Stomach (tissue), 9 donors: ENCODE measurements around the gene AFAP1. TPM values are rescaled to one million over a fixed set of nuclear protein-coding genes. Genes with fewer than 3 reads are reported as not detected.

ENCODE experiments used
- DNase-seq, 2 donors: peaks; one replicate each; pipeline versions ENCODE4 v3.0.0 to v3.0.0-alpha.2; 2013 to 2019
- H3K27ac ChIP-seq, 5 donors: fragments of 200-600 bp in 4 of 5; sonication (generic) in 4 of 5; one replicate each; pipeline ENCODE4 v1.5.1; 2013 to 2019; ENCODE audit warnings: mild to moderate bottlenecking in 1 of 5, moderate library complexity in 1 of 5
- H3K27me3 ChIP-seq, 3 donors: fragments of 200-600 bp; sonication (generic); one replicate each; pipeline ENCODE4 v1.5.1; 2017 to 2019; ENCODE audit warnings: mixed run types in 1 of 3
- H3K36me3 ChIP-seq, 4 donors: fragments of 200-600 bp; sonication (generic); 1 replicate in 3 of 4; 2 replicates in 1 of 4; pipeline ENCODE4 v1.5.1; 2016 to 2019
- H3K4me1 ChIP-seq, 4 donors: fragments of 200-600 bp; sonication (generic); one replicate each; pipeline ENCODE4 v1.5.1; 2016 to 2019
- H3K4me3 ChIP-seq, 4 donors: fragments of 200-600 bp; sonication (generic) in 3 of 4; one replicate each; pipeline ENCODE4 v1.5.1; 2016 to 2019; ENCODE audit warnings: mild to moderate bottlenecking in 1 of 4
- H3K9me3 ChIP-seq, 4 donors: fragments of 200-600 bp; sonication (generic); one replicate each; pipeline ENCODE4 v1.5.1; 2016 to 2019
- EP300 ChIP-seq: sonication (generic); formaldehyde crosslinking; IDR thresholded peaks from one replicate; pipeline ENCODE4 v1.6.1; 2017; ENCODE audit warnings: antibody characterized with exemption
- POLR2A ChIP-seq, 4 donors: fragments of 450-650 bp; IDR thresholded peaks; one replicate each; pipeline ENCODE4 v1.6.1; 2016; ENCODE audit warnings: antibody characterized with exemption in 4 of 4, control low read depth in 2 of 4, mild to moderate bottlenecking in 1 of 4, moderate library complexity in 1 of 4
- POLR2AphosphoS5 ChIP-seq, 3 donors: sonication (generic); formaldehyde crosslinking; IDR thresholded peaks; one replicate each; pipeline ENCODE4 v1.6.1; 2016; ENCODE audit warnings: antibody characterized with exemption in 3 of 3
- WGBS, 5 donors: extraction: QIAGEN DNeasy Blood & Tissue Kit in 3 of 5; methylation state at CpG; one replicate each; pipeline versions ENCODE4 v1.1.5 to v1.1.7; 2013 to 2018; 5-methylcytosine and 5-hydroxymethylcytosine counted together
- intact Hi-C: fragments of 100-400 bp; cut with DNase I; formaldehyde crosslinking; loops from one replicate; pipeline ENCODE4 v1.15.1; 2023; ENCODE audit warnings: low total_unique reads
- polyA plus RNA-seq, 3 donors: library from polyadenylated mRNA; stranded (reverse); fragments of 200-250 nt; gene quantifications; one replicate each; pipeline ENCODE4 v1.2.3, GENCODE V29; 2013
- total RNA-seq, 5 donors: library from RNA; depleted of rRNA; stranded (reverse); fragments of >200 nt; gene quantifications; one replicate each; pipeline versions ENCODE4 v1.1.0 to v1.2.3, GENCODE V29; 2014 to 2016
- TF ChIP-seq, protein P1 (sequence below), 7 experiments: fragments of 450-650 bp in 4 of 7; fragments of 200-600 bp in 3 of 7; sonication (generic) in 3 of 7; IDR thresholded peaks; one replicate each; pipeline ENCODE4 v1.5.1; 2016 to 2019; ENCODE audit warnings: antibody characterized with exemption in 7 of 7, control low read depth in 2 of 7, mild to moderate bottlenecking in 1 of 7
- donor health status: healthy with polysubstance abuse.
- donor health status: Bipolar disorder and iron deficiency.
- donor health status: healthy.

AFAP1 gene
- total and polyA plus RNA-seq, 8 donors: 4.1 to 88.9 (median 12.8) TPM

DNA sequence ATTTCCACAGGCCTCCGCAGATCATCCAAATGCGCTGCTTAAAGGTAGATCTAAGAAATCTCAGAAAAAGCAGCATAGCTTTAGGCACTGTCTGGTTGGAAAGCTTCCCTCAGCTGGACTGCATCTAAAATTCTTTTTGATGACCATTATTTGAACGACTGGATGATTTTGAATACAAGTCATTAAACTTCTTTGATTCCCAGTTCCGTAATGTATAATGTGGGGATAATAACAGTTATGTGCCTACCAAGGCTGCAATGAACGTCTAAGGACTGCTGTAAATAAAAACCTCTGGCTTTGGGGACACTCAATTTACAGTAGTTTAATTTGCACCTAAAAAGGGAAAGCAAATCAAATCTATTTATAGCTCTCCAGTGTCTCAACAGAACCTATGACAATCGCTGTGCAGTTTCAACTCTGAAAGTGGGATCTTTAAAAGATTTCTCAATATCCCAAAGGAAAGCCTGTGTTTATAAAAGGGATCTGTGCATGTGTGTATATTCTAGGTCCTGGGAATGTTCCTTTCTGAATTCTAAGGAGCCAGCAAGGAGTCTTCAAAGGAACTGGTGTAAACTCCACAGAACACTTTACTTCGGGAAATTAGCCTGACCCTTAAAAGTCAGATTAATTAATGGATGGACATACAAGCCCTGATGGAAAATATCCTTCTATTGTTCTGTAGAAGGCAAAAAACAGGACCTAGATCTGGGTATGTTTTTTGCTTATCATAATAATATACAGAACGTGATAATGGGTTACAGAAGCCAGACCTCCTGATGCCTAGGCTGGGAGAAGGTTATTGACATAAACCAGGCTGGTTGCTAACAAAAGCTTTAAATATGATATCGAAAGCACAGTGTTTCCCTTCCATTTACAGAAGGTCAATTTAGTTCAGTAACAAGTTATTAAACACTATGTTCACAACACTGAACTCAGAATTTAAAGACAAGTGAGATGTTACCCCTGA, 53.4 kb downstream of the AFAP1 start:
- H3K9me3 ChIP-seq: peaks cover 0 to 11% (median 8%) of the 10 kb centered on the region in 4 donors
- no peak for DNase-seq
- H3K4me3 ChIP-seq: no peak overlapping the region
- H3K27me3 ChIP-seq: no peaks in the 10 kb centered on the region
- intact Hi-C loops: no loop called here
- no peaks in the 10 kb centered on the region for H3K36me3 ChIP-seq
- H3K27ac ChIP-seq: peak overlapping the region in 4 of 5 donors; percentile 28 to 81 (median 62)
- peaks cover 0 to 45% (median 29%) of the 10 kb centered on the region in 4 donors for H3K4me1 ChIP-seq
- WGBS, 5 donors: 44 to 53% (median 48%) methylated on average over 9 of the region's 9 CpGs
- TF ChIP-seq POLR2A (IDR thresholded peaks at IDR 0.05) (no peak), EP300 (no peak), POLR2AphosphoS5 (IDR thresholded peaks at IDR 0.05) (no peak)
- TF ChIP-seq, protein P1, sequence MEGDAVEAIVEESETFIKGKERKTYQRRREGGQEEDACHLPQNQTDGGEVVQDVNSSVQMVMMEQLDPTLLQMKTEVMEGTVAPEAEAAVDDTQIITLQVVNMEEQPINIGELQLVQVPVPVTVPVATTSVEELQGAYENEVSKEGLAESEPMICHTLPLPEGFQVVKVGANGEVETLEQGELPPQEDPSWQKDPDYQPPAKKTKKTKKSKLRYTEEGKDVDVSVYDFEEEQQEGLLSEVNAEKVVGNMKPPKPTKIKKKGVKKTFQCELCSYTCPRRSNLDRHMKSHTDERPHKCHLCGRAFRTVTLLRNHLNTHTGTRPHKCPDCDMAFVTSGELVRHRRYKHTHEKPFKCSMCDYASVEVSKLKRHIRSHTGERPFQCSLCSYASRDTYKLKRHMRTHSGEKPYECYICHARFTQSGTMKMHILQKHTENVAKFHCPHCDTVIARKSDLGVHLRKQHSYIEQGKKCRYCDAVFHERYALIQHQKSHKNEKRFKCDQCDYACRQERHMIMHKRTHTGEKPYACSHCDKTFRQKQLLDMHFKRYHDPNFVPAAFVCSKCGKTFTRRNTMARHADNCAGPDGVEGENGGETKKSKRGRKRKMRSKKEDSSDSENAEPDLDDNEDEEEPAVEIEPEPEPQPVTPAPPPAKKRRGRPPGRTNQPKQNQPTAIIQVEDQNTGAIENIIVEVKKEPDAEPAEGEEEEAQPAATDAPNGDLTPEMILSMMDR (IDR thresholded peaks at IDR 0.05): no peak

DNA sequence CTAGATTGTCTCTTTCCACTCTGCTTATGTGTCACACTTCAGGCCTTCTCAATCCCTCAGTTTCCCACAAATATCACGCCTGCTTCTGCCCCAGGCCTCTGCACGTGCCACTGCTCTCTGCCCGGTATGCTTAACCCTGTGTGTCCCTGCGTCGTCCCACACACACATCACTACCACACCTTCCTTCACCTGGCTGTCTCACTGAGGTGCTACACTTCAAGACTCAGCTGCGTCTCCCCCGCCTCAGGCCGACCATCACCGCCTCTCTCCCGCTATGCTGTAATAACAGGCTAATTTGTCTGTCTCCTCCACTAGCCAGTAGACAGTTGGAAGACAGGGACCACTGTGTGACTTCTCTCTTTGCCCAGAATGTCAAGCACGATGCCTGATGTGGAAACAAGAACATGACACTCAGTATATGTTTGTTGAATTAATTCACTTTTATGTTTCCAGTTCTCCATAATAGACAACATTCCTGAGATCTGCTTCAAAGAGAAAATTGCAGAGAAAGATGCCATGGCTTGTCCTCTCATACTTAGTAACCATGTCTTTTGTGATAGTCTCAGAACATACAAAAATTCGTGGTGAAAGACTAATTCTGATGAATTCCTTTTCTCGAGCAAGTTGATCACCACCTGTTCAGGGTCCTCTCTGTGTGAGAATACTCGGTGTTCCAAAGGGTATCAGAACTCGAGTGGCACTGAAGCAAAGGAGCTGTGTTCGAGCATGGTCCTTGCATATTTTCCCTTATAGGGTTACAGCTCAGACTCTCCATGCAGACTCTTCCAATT, 54.2 kb downstream of the AFAP1 start:
- Histone ChIP-seq H3K36me3 (no peaks in the 10 kb centered on the region), H3K27ac (peak overlapping the region in 4 of 5 donors; percentile 28 to 81 (median 62)), H3K4me1 (peaks cover 0 to 45% (median 23%) of the 10 kb centered on the region in 4 donors), H3K27me3 (no peaks in the 10 kb centered on the region), H3K4me3 (no peak overlapping the region), H3K9me3 (peaks cover 0 to 11% (median 8%) of the 10 kb centered on the region in 4 donors)
- no peak for DNase-seq
- no peak for TF ChIP-seq EP300
- TF ChIP-seq POLR2AphosphoS5 (IDR thresholded peaks at IDR 0.05): no peak
- TF ChIP-seq POLR2A (IDR thresholded peaks at IDR 0.05): no peak
- TF ChIP-seq, protein P1 (IDR thresholded peaks at IDR 0.05): no peak
- 85 to 88% (median 88%) methylated on average over 16 of the region's 16 CpGs for WGBS, 5 donors
- intact Hi-C loops: no loop called here

DNA sequence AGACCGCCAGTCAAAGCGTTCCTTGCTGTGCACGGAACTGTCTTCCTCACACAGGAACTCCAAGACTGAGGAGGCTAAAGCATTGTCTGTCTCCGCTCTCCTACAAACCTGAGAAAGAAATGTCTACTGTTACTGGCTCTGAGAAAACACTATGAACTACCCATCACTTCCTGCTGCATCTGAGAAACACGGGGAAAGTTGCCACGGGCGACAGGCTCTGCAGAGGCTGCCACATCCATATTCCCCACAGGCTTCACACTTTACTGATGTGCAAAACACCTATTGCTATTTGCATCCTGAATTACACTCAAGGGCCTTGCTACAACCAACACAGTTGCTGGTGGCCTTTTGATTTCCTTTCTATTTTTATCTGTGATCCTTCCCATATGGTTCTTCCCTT, 59.0 kb downstream of the AFAP1 start:
- intact Hi-C loops: no loop called here
- 71 to 84% (median 80%) methylated on average over 7 of the region's 7 CpGs for WGBS, 5 donors
- H3K9me3 ChIP-seq: no peaks in the 10 kb centered on the region
- TF ChIP-seq POLR2A (IDR thresholded peaks at IDR 0.05) (no peak), POLR2AphosphoS5 (IDR thresholded peaks at IDR 0.05) (no peak), EP300 (no peak)
- TF ChIP-seq, protein P1 (IDR thresholded peaks at IDR 0.05): no peak
- H3K4me1 ChIP-seq: peaks cover 0 to 67% (median 33%) of the 10 kb centered on the region in 4 donors
- H3K4me3 ChIP-seq: no peak overlapping the region
- no peaks in the 10 kb centered on the region for H3K36me3 ChIP-seq
- peak overlapping the region in 2 of 5 donors; percentile 19 to 35 for H3K27ac ChIP-seq
- H3K27me3 ChIP-seq: no peaks in the 10 kb centered on the region
- no peak for DNase-seq

DNA sequence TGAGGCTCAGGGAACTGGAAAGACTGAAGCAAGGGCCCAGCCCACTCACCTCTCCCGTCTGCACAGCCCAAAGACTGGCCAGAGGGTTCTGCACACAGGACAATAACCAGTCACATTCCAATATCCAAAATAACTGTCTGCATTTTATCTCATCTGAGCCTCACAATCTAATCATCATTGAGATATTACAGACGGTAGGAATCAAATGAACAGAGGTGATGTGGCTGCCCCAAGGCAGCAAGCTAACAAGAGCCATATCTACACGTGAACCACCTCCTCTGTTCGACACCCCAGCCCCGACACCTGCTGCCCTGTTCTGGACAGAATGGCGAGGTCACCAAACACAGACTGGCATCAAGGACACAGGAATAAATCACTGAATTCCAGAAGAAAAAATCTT, 60.5 kb downstream of the AFAP1 start:
- intact Hi-C loops: no loop called here
- no peaks in the 10 kb centered on the region for H3K9me3 ChIP-seq
- no peaks in the 10 kb centered on the region for H3K36me3 ChIP-seq
- no peak for DNase-seq
- H3K27ac ChIP-seq: peak overlapping the region in 2 of 5 donors; percentile 15 to 63
- peaks cover 0 to 58% (median 29%) of the 10 kb centered on the region in 4 donors for H3K4me1 ChIP-seq
- TF ChIP-seq EP300: no peak
- TF ChIP-seq POLR2A (IDR thresholded peaks at IDR 0.05): no peak
- no peak for TF ChIP-seq POLR2AphosphoS5 (IDR thresholded peaks at IDR 0.05)
- TF ChIP-seq, protein P1 (IDR thresholded peaks at IDR 0.05): no peak
- no peak overlapping the region for H3K4me3 ChIP-seq
- H3K27me3 ChIP-seq: no peaks in the 10 kb centered on the region
- WGBS, 5 donors: 62 to 72% (median 65%) methylated on average over 6 of the region's 6 CpGs
